Peyer's patch (tissue), 4 donors: ENCODE data around the gene SLC66A2.

Experiments used
- POLR2A ChIP-seq, 2 donors: fragments of 450-650 bp; IDR thresholded peaks; one replicate each; pipeline ENCODE4 v1.5.1; 2017; ENCODE audit warnings: antibody characterized with exemption in 2 of 2, mild to moderate bottlenecking in 2 of 2, moderate library complexity in 2 of 2
- TF ChIP-seq, protein P1 (sequence below), 6 experiments: fragments of 450-650 bp in 4 of 6; fragments of 200-600 bp in 2 of 6; sonication (generic) in 1 of 6; IDR thresholded peaks; one replicate each; pipeline ENCODE4 v1.5.1; 2017 to 2019; ENCODE audit warnings: antibody characterized with exemption in 6 of 6, mild to moderate bottlenecking in 3 of 6, moderate library complexity in 1 of 6

- TF ChIP-seq, protein P1, sequence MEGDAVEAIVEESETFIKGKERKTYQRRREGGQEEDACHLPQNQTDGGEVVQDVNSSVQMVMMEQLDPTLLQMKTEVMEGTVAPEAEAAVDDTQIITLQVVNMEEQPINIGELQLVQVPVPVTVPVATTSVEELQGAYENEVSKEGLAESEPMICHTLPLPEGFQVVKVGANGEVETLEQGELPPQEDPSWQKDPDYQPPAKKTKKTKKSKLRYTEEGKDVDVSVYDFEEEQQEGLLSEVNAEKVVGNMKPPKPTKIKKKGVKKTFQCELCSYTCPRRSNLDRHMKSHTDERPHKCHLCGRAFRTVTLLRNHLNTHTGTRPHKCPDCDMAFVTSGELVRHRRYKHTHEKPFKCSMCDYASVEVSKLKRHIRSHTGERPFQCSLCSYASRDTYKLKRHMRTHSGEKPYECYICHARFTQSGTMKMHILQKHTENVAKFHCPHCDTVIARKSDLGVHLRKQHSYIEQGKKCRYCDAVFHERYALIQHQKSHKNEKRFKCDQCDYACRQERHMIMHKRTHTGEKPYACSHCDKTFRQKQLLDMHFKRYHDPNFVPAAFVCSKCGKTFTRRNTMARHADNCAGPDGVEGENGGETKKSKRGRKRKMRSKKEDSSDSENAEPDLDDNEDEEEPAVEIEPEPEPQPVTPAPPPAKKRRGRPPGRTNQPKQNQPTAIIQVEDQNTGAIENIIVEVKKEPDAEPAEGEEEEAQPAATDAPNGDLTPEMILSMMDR (IDR thresholded peaks at IDR 0.05), result no peak
- TF ChIP-seq POLR2A (IDR thresholded peaks at IDR 0.05), result no peak
Observed at GRCh38 chr18:79868811-79869541, 82.5 kb downstream of the SLC66A2 start.
